HAP-1 (cell line): ENCODE measurements around the gene MBD2.

ENCODE experiments used
- DNase-seq, 2 experiments: peaks; one replicate each; pipeline ENCODE4 v3.0.0-alpha.2; 2016 to 2020; ENCODE audit warnings: low spot score in 2 of 2
- H3K27me3 ChIP-seq: fragments of 250-450 bp; sonication (Bioruptor Pico); 2 replicates; pipeline ENCODE4 v1.5.1; 2020; ENCODE audit warnings: low read depth, mild to moderate bottlenecking, moderate library complexity
- H3K36me3 ChIP-seq: fragments of 250-450 bp; sonication (Bioruptor Pico); replicated peaks from 2 replicates; pipeline ENCODE4 v1.5.1; 2020; ENCODE audit warnings: mild to moderate bottlenecking
- H3K4me1 ChIP-seq: fragments of 250-450 bp; sonication (Bioruptor Pico); 2 replicates; pipeline ENCODE4 v1.5.1; 2020; ENCODE audit warnings: mild to moderate bottlenecking
- H3K4me3 ChIP-seq: fragments of 250-450 bp; sonication (Bioruptor Pico); 2 replicates; pipeline ENCODE4 v1.5.1; 2020; ENCODE audit warnings: mild to moderate bottlenecking, moderate library complexity
- H3K9me3 ChIP-seq: fragments of 250-450 bp; sonication (Bioruptor Pico); 2 replicates; pipeline ENCODE4 v1.5.1; 2020; ENCODE audit warnings: mild to moderate bottlenecking, moderate library complexity
- in situ Hi-C: fragments of 300-500 bp; cut with MboI; formaldehyde crosslinking; loops from 3 replicates; pipeline ENCODE4 v1.14.3; 2020; ENCODE audit warnings: low sequenced_read_pairs, inconsistent platforms, mixed read lengths

MBD2 gene

GRCh38 chr18:54202851-54203250, 21.6 kb downstream of the MBD2 start:
- DNase-seq: no peak
- in situ Hi-C loops: no loop called here
- H3K4me3 ChIP-seq: no peak overlapping the region
- no peaks in the 10 kb centered on the region; the same call in 1 of the 2 replicates for H3K4me1 ChIP-seq
- no peaks in the 10 kb centered on the region for H3K27me3 ChIP-seq
- H3K9me3 ChIP-seq: no peaks in the 10 kb centered on the region
- H3K36me3 ChIP-seq: peaks cover 16% of the 10 kb centered on the region

GRCh38 chr18:54197747-54198411, 26.6 kb downstream of the MBD2 start:
- Histone ChIP-seq H3K36me3 (peaks cover 8% of the 10 kb centered on the region), H3K4me1 (no peaks in the 10 kb centered on the region), H3K27me3 (no peaks in the 10 kb centered on the region), H3K4me3 (no peak overlapping the region), H3K9me3 (no peaks in the 10 kb centered on the region)
- in situ Hi-C loops: no loop called here
- DNase-seq: no peak

GRCh38 chr18:54193786-54194185, 30.7 kb downstream of the MBD2 start:
- Histone ChIP-seq H3K27me3 (no peaks in the 10 kb centered on the region), H3K36me3 (no peaks in the 10 kb centered on the region; the same call in 1 of the 2 replicates), H3K9me3 (no peaks in the 10 kb centered on the region), H3K4me3 (no peak overlapping the region), H3K4me1 (no peaks in the 10 kb centered on the region)
- no peak for DNase-seq
- in situ Hi-C loops: no loop called here

GRCh38 chr18:54192900-54193299, 31.6 kb downstream of the MBD2 start:
- in situ Hi-C loops: no loop called here
- H3K4me3 ChIP-seq: no peak overlapping the region

GRCh38 chr18:54192415-54192814, 32.1 kb downstream of the MBD2 start:
- DNase-seq: no peak
- in situ Hi-C loops: no loop called here
- Histone ChIP-seq H3K36me3 (peaks cover 3% of the 10 kb centered on the region), H3K4me1 (no peaks in the 10 kb centered on the region), H3K27me3 (no peaks in the 10 kb centered on the region), H3K4me3 (no peak overlapping the region), H3K9me3 (no peaks in the 10 kb centered on the region)

More at GRCh38 chr18:54192900-54193299, 31.6 kb downstream of the MBD2 start:
- Histone ChIP-seq H3K4me1 (no peaks in the 10 kb centered on the region), H3K27me3 (no peaks in the 10 kb centered on the region), H3K9me3 (no peaks in the 10 kb centered on the region), H3K36me3 (no peaks in the 10 kb centered on the region; the same call in 1 of the 2 replicates)
- no peak for DNase-seq

GRCh38 chr18:54191352-54191751, 33.1 kb downstream of the MBD2 start:
- Histone ChIP-seq H3K27me3 (no peaks in the 10 kb centered on the region), H3K36me3 (peaks cover 8% of the 10 kb centered on the region), H3K4me1 (no peaks in the 10 kb centered on the region), H3K9me3 (no peaks in the 10 kb centered on the region), H3K4me3 (no peak overlapping the region)
- DNase-seq: no peak
- in situ Hi-C loops: no loop called here

GRCh38 chr18:54187372-54187771, 37.1 kb downstream of the MBD2 start:
- in situ Hi-C loops: no loop called here
- Histone ChIP-seq H3K36me3 (peaks cover 16% of the 10 kb centered on the region), H3K9me3 (no peaks in the 10 kb centered on the region), H3K27me3 (no peaks in the 10 kb centered on the region), H3K4me3 (no peak overlapping the region), H3K4me1 (peaks cover 15% of the 10 kb centered on the region)
- DNase-seq: no peak

GRCh38 chr18:54184836-54185235, 39.6 kb downstream of the MBD2 start:
- no peaks in the 10 kb centered on the region for H3K9me3 ChIP-seq
- in situ Hi-C loops: no loop called here
- no peak overlapping the region for H3K4me3 ChIP-seq
- no peaks in the 10 kb centered on the region for H3K27me3 ChIP-seq
- no peak for DNase-seq
- H3K36me3 ChIP-seq: peaks cover 19% of the 10 kb centered on the region
- H3K4me1 ChIP-seq: peaks cover 15% of the 10 kb centered on the region

GRCh38 chr18:54183390-54183789, 41.1 kb downstream of the MBD2 start:
- DNase-seq: peak in 1 of 2 experiments; percentile 47
- in situ Hi-C loops: no loop called here
- H3K36me3 ChIP-seq: peaks cover 19% of the 10 kb centered on the region
- H3K4me1 ChIP-seq: peaks cover 15% of the 10 kb centered on the region
- H3K9me3 ChIP-seq: no peaks in the 10 kb centered on the region
- H3K4me3 ChIP-seq: no peak overlapping the region
- no peaks in the 10 kb centered on the region for H3K27me3 ChIP-seq

- Histone ChIP-seq H3K27me3 (no peaks in the 10 kb centered on the region), H3K4me1 (peaks cover 15% of the 10 kb centered on the region), H3K36me3 (peaks cover 15% of the 10 kb centered on the region), H3K9me3 (no peaks in the 10 kb centered on the region), H3K4me3 (no peak overlapping the region)
- no peak for DNase-seq
- in situ Hi-C loops: no loop called here
Observed at GRCh38 chr18:54181856-54182602, 42.4 kb downstream of the MBD2 start.

- in situ Hi-C loops: no loop called here
- Histone ChIP-seq H3K9me3 (no peaks in the 10 kb centered on the region), H3K4me1 (no peaks in the 10 kb centered on the region), H3K27me3 (no peaks in the 10 kb centered on the region), H3K4me3 (no peak overlapping the region), H3K36me3 (no peaks in the 10 kb centered on the region)
- no peak for DNase-seq
Observed at GRCh38 chr18:54173980-54174630, 50.4 kb downstream of the MBD2 start.

- Histone ChIP-seq H3K36me3 (no peaks in the 10 kb centered on the region), H3K4me3 (no peak overlapping the region), H3K27me3 (no peaks in the 10 kb centered on the region), H3K9me3 (no peaks in the 10 kb centered on the region), H3K4me1 (no peaks in the 10 kb centered on the region)
- in situ Hi-C loops: no loop called here
- DNase-seq: no peak
Observed at GRCh38 chr18:54173250-54173649, 51.2 kb downstream of the MBD2 start.

GRCh38 chr18:54169431-54170403, 54.8 kb downstream of the MBD2 start:
- DNase-seq: no peak
- in situ Hi-C loops: no loop called here
- Histone ChIP-seq H3K4me3 (no peak overlapping the region), H3K27me3 (no peaks in the 10 kb centered on the region), H3K4me1 (no peaks in the 10 kb centered on the region), H3K36me3 (no peaks in the 10 kb centered on the region), H3K9me3 (no peaks in the 10 kb centered on the region)
